ENCODE results near the gene RFX2.

The RFX2 gene

GRCh38 chr19:5996623-5997320, 113.5 kb downstream of the RFX2 start:
- ChIA-PET CTCF (interaction anchor here (1.6 kb wide), 1 partner anchor 9 kb away, joined by 5 read pairs; no protein-coding TSS in a partner anchor), POLR2A (no interaction called here)
- no peak overlapping the region for H3K27ac ChIP-seq (ENCODE audit: insufficient read depth in 1 of 2, low read depth in 1 of 2, low read length in 2 of 2, poor library complexity in 1 of 2, severe bottlenecking in 2 of 2)
- H3K4me3 ChIP-seq (ENCODE audit: control insufficient read depth in 1 of 7, extremely low read depth in 1 of 7, insufficient read depth in 4 of 7, low read depth in 2 of 7, low read length in 6 of 7): no peak overlapping the region
- no peaks in the 10 kb centered on the region for H3K27me3 ChIP-seq (replicated peaks in 2 of 5; ENCODE audit: control insufficient read depth in 4 of 5, insufficient read depth in 5 of 5, low read length in 4 of 5)
- 95% methylated on average over 30 of the region's 37 CpGs for WGBS (ENCODE audit: insufficient coverage)
- H3K4me1 ChIP-seq (ENCODE audit: control extremely low read depth in 1 of 4, control insufficient read depth in 4 of 4, insufficient read depth in 4 of 4, low read length in 3 of 4): peaks cover 0 to 11% (median 6%) of the 10 kb centered on the region in 4 experiments
- H3K9me3 ChIP-seq (ENCODE audit: control extremely low read depth in 1 of 5, control insufficient read depth in 4 of 5, insufficient read depth in 2 of 5, low read depth in 1 of 5, low read length in 4 of 5): peaks cover 0 to 6% (median 3%) of the 10 kb centered on the region in 5 experiments
- DNase-seq: no peak
- H3K36me3 ChIP-seq (ENCODE audit: control insufficient read depth in 4 of 4, insufficient read depth in 4 of 4, low read length in 3 of 4): peaks cover 3 to 64% (median 41%) of the 10 kb centered on the region in 4 experiments

- Histone ChIP-seq H3K27me3 (replicated peaks in 2 of 5; ENCODE audit: control insufficient read depth in 4 of 5, insufficient read depth in 5 of 5, low read length in 4 of 5) (no peaks in the 10 kb centered on the region), H3K27ac (ENCODE audit: insufficient read depth in 1 of 2, low read depth in 1 of 2, low read length in 2 of 2, poor library complexity in 1 of 2, severe bottlenecking in 2 of 2) (no peak overlapping the region), H3K4me1 (ENCODE audit: control extremely low read depth in 1 of 4, control insufficient read depth in 4 of 4, insufficient read depth in 4 of 4, low read length in 3 of 4) (peaks cover 0 to 11% (median 6%) of the 10 kb centered on the region in 4 experiments), H3K36me3 (ENCODE audit: control insufficient read depth in 4 of 4, insufficient read depth in 4 of 4, low read length in 3 of 4) (peaks cover 3 to 58% (median 37%) of the 10 kb centered on the region in 4 experiments), H3K4me3 (ENCODE audit: control insufficient read depth in 1 of 7, extremely low read depth in 1 of 7, insufficient read depth in 4 of 7, low read depth in 2 of 7, low read length in 6 of 7) (no peak overlapping the region), H3K9me3 (ENCODE audit: control extremely low read depth in 1 of 5, control insufficient read depth in 4 of 5, insufficient read depth in 2 of 5, low read depth in 1 of 5, low read length in 4 of 5) (peaks cover 0 to 6% (median 3%) of the 10 kb centered on the region in 5 experiments)
- WGBS (ENCODE audit: insufficient coverage): 96% methylated on average over 26 of the region's 26 CpGs
- ChIA-PET CTCF (interaction anchor here (1.6 kb wide), 1 partner anchor 10 kb away, joined by 5 read pairs; no protein-coding TSS in a partner anchor), POLR2A (no interaction called here)
- no peak for DNase-seq
These were observed 114.2 kb downstream of the RFX2 start for GRCh38 chr19:5996102-5996501.

- peaks cover 0 to 3% (median 0%) of the 10 kb centered on the region in 5 experiments for H3K9me3 ChIP-seq (ENCODE audit: control extremely low read depth in 1 of 5, control insufficient read depth in 4 of 5, insufficient read depth in 2 of 5, low read depth in 1 of 5, low read length in 4 of 5)
- 93% methylated on average over 14 of the region's 16 CpGs for WGBS (ENCODE audit: insufficient coverage)
- H3K4me3 ChIP-seq (ENCODE audit: control insufficient read depth in 1 of 7, extremely low read depth in 1 of 7, insufficient read depth in 4 of 7, low read depth in 2 of 7, low read length in 6 of 7): no peak overlapping the region
- DNase-seq: no peak
- peaks cover 0 to 54% (median 32%) of the 10 kb centered on the region in 4 experiments for H3K36me3 ChIP-seq (ENCODE audit: control insufficient read depth in 4 of 4, insufficient read depth in 4 of 4, low read length in 3 of 4)
- no peak overlapping the region for H3K27ac ChIP-seq (ENCODE audit: insufficient read depth in 1 of 2, low read depth in 1 of 2, low read length in 2 of 2, poor library complexity in 1 of 2, severe bottlenecking in 2 of 2)
- H3K27me3 ChIP-seq (replicated peaks in 2 of 5; ENCODE audit: control insufficient read depth in 4 of 5, insufficient read depth in 5 of 5, low read length in 4 of 5): no peaks in the 10 kb centered on the region
- ChIA-PET POLR2A (no interaction called here), CTCF (no interaction called here)
- peaks cover 0 to 11% (median 6%) of the 10 kb centered on the region in 4 experiments for H3K4me1 ChIP-seq (ENCODE audit: control extremely low read depth in 1 of 4, control insufficient read depth in 4 of 4, insufficient read depth in 4 of 4, low read length in 3 of 4)
These were observed 114.7 kb downstream of the RFX2 start for GRCh38 chr19:5995606-5996005.

GRCh38 chr19:5994405-5995165, 115.7 kb downstream of the RFX2 start:
- DNase-seq: no peak
- H3K27ac ChIP-seq (ENCODE audit: insufficient read depth in 1 of 2, low read depth in 1 of 2, low read length in 2 of 2, poor library complexity in 1 of 2, severe bottlenecking in 2 of 2): no peak overlapping the region
- H3K4me1 ChIP-seq (ENCODE audit: control extremely low read depth in 1 of 4, control insufficient read depth in 4 of 4, insufficient read depth in 4 of 4, low read length in 3 of 4): peaks cover 0 to 15% (median 6%) of the 10 kb centered on the region in 4 experiments
- no peaks in the 10 kb centered on the region for H3K27me3 ChIP-seq (replicated peaks in 2 of 5; ENCODE audit: control insufficient read depth in 4 of 5, insufficient read depth in 5 of 5, low read length in 4 of 5)
- H3K36me3 ChIP-seq (ENCODE audit: control insufficient read depth in 4 of 4, insufficient read depth in 4 of 4, low read length in 3 of 4): peaks cover 0 to 45% (median 25%) of the 10 kb centered on the region in 4 experiments
- 96% methylated on average over 26 of the region's 29 CpGs for WGBS (ENCODE audit: insufficient coverage)
- CTCF ChIA-PET: interaction anchor here (0.6 to 2.3 kb wide), 4 partner anchors 11 to 188 kb away, joined by 3 to 7 read pairs (median 4); no protein-coding TSS in a partner anchor
- POLR2A ChIA-PET: no interaction called here
- H3K9me3 ChIP-seq (ENCODE audit: control extremely low read depth in 1 of 5, control insufficient read depth in 4 of 5, insufficient read depth in 2 of 5, low read depth in 1 of 5, low read length in 4 of 5): no peaks in the 10 kb centered on the region
- H3K4me3 ChIP-seq (ENCODE audit: control insufficient read depth in 1 of 7, extremely low read depth in 1 of 7, insufficient read depth in 4 of 7, low read depth in 2 of 7, low read length in 6 of 7): no peak overlapping the region

GRCh38 chr19:5993648-5994358, 116.5 kb downstream of the RFX2 start:
- peaks cover 0 to 15% (median 6%) of the 10 kb centered on the region in 4 experiments for H3K4me1 ChIP-seq (ENCODE audit: control extremely low read depth in 1 of 4, control insufficient read depth in 4 of 4, insufficient read depth in 4 of 4, low read length in 3 of 4)
- 64% methylated on average over 28 of the region's 30 CpGs for WGBS (ENCODE audit: insufficient coverage)
- CTCF ChIA-PET: interaction anchor here (1.2 to 2.3 kb wide), 4 partner anchors 12 to 187 kb away, joined by 3 to 7 read pairs (median 4); no protein-coding TSS in a partner anchor
- no peak overlapping the region for H3K27ac ChIP-seq (ENCODE audit: insufficient read depth in 1 of 2, low read depth in 1 of 2, low read length in 2 of 2, poor library complexity in 1 of 2, severe bottlenecking in 2 of 2)
- peak in 1 of 3 donors; percentile 31 for DNase-seq
- no peaks in the 10 kb centered on the region for H3K9me3 ChIP-seq (ENCODE audit: control extremely low read depth in 1 of 5, control insufficient read depth in 4 of 5, insufficient read depth in 2 of 5, low read depth in 1 of 5, low read length in 4 of 5)
- H3K36me3 ChIP-seq (ENCODE audit: control insufficient read depth in 4 of 4, insufficient read depth in 4 of 4, low read length in 3 of 4): peaks cover 0 to 40% (median 20%) of the 10 kb centered on the region in 4 experiments
- no peak overlapping the region for H3K4me3 ChIP-seq (ENCODE audit: control insufficient read depth in 1 of 7, extremely low read depth in 1 of 7, insufficient read depth in 4 of 7, low read depth in 2 of 7, low read length in 6 of 7)
- POLR2A ChIA-PET: no interaction called here
- H3K27me3 ChIP-seq (replicated peaks in 2 of 5; ENCODE audit: control insufficient read depth in 4 of 5, insufficient read depth in 5 of 5, low read length in 4 of 5): no peaks in the 10 kb centered on the region

- H3K27ac ChIP-seq (ENCODE audit: insufficient read depth in 1 of 2, low read depth in 1 of 2, low read length in 2 of 2, poor library complexity in 1 of 2, severe bottlenecking in 2 of 2): no peak overlapping the region
- no peaks in the 10 kb centered on the region for H3K9me3 ChIP-seq (ENCODE audit: control extremely low read depth in 1 of 5, control insufficient read depth in 4 of 5, insufficient read depth in 2 of 5, low read depth in 1 of 5, low read length in 4 of 5)
- no peaks in the 10 kb centered on the region for H3K27me3 ChIP-seq (replicated peaks in 2 of 5; ENCODE audit: control insufficient read depth in 4 of 5, insufficient read depth in 5 of 5, low read length in 4 of 5)
- ChIA-PET CTCF (interaction anchor here (0.8 to 2.3 kb wide), 4 partner anchors 8 to 30 kb away, joined by 3 to 7 read pairs (median 4); no protein-coding TSS in a partner anchor), POLR2A (no interaction called here)
- WGBS (ENCODE audit: insufficient coverage): 79% methylated on average over 11 of the region's 13 CpGs
- H3K4me1 ChIP-seq (ENCODE audit: control extremely low read depth in 1 of 4, control insufficient read depth in 4 of 4, insufficient read depth in 4 of 4, low read length in 3 of 4): peaks cover 0 to 15% (median 6%) of the 10 kb centered on the region in 4 experiments
- no peak for DNase-seq
- peaks cover 0 to 38% (median 18%) of the 10 kb centered on the region in 4 experiments for H3K36me3 ChIP-seq (ENCODE audit: control insufficient read depth in 4 of 4, insufficient read depth in 4 of 4, low read length in 3 of 4)
- no peak overlapping the region for H3K4me3 ChIP-seq (ENCODE audit: control insufficient read depth in 1 of 7, extremely low read depth in 1 of 7, insufficient read depth in 4 of 7, low read depth in 2 of 7, low read length in 6 of 7)
These were observed 117.1 kb downstream of the RFX2 start for GRCh38 chr19:5993201-5993600.
